T47D (cell line): ENCODE measurements around the gene CCDC85C.

ENCODE experiments used
- DNase-seq, 2 experiments: peaks; one replicate each; pipeline versions ENCODE4 v3.0.0 to v3.0.0-alpha.2; 2011 to 2012; ENCODE audit warnings: low read depth in 1 of 2, low spot score in 1 of 2
- JUND ChIP-seq: IDR thresholded peaks from 2 replicates; pipeline ENCODE4 v1.6.1; 2012; ENCODE audit warnings: low read depth
- in situ Hi-C: cut with HindIII; loops from 2 replicates; pipeline ENCODE4 v1.10.0; 2016; ENCODE audit warnings: low sequenced_read_pairs, low pct_unique_long_range_greater_than_20kb

Gene CCDC85C

DNA sequence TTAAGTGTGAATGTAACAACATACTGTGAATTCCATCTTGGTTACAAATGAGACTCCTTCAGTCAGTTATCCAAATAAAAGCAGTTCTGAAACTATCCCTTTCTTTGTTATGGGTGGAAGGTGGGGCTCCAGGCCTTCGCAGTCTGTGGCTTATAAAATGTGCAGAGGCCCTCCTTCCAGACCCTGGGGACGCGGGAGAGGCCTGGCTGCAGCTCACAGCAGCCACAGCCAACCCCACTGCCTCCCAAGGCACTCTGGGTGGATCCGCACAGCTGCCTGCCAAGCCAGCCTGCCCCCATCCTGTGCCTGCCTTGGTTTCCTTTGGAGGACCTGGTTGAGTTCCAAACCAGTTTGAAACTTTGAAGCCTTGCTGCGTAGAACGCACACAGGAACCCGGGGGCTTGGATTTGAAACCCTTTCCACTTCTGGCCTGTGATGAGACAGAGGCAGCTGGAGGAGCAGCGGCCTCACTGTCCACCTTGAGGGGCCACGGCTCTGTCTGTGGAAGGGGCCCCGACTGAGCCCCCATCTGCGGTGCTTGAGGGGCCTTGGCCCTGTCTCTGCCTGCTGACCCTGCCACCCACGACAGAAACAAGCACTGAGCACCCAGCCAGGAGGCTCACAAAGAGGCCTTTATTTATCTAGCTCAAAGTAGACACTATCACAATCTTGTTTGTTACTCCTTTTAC is 92.4 kb downstream of the CCDC85C start:
- in situ Hi-C loops, result no loop called here
- TF ChIP-seq JUND, result no peak
- no peak for DNase-seq

DNA sequence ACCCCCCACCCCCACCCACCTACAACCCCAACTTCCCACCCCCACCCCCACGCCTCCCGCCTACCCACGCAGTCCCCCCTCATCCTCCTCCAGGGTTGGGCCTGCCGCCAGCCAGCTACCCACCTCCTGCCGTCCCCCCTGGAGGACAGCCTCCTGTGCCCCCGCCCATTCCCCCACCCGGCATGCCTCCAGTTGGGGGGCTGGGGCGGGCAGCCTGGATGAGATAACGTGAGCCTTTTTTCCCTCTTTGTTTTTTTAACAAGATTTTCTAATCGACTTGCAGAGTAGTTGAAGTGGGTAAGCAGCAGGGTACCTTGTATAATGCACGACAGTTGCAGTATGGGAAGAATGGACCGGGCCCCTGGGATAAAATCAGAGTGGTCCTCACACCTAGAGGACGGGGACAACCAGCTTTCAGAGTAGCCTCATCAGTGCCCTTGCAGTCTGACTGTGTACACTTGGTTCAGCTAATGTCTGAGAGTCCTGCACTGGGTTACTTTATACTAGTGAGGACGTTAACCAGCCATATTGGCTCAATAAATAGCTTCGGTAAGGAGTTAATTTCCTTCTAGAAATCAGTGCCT is 93.4 kb downstream of the CCDC85C start:
- in situ Hi-C loops, result no loop called here
- DNase-seq, result no peak
- TF ChIP-seq JUND, result no peak

DNA sequence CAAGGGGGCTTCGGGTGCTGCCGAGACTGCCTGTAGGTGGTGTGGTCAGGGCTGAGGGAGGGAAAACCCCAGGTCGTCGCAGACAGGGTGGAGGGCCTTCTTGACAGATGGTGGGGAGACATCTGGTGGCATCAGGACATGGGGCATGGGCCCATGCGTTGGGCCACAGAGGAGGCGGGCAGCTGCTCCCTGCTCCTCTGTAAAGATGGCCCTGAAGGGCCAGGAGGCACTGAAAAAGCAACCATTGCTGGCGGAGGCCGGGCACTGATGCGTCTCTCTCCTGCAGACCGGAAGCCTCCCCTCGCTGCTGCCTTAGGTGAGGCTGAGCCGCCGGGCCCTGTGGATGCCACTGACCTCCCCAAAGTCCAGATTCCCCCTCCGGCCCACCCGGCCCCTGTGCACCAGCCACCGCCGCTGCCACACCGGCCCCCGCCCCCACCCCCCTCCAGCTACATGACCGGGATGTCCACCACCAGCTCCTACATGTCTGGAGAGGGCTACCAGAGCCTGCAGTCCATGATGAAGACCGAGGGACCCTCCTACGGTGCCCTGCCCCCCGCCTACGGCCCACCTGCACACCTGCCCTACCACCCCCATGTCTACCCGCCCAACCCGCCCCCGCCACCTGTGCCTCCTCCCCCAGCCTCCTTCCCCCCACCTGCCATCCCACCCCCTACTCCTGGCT is 94.0 kb downstream of the CCDC85C start:
- no peak for TF ChIP-seq JUND
- in situ Hi-C loops, result no loop called here
- DNase-seq, result no peak

DNA sequence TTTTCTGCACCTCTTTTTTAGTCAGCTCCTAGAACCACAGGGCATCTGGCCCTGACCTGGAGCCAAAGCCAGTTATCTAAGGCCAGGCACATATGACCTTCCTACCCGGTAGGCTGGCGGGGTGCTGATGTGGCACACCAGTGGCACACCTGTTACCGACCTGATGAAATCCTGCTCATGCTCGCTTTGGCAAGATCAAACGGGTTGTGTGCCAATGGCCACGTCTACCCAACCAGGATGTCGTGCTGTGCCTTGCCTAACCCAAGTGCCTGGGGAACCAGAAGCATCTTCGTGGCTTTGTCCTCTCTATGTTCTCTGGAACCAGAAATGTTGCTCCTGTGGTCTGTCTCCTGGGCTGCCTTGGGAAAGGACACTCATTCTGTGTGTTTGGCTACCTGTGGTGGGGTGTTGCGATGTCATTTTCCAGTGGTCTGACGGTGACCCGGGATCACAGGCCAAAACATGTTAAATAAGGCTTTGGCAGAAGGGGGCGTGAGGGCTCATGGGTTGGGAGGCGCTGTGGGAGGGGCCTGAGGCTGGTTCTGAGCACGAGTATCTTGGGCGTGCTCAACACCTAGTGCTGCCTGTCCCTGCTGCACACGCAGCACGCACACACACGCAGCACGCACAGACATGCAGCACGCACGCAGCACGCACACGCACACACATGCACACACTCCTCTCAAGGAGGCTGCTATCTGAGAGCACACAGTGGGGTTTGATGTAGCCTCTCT is 94.9 kb downstream of the CCDC85C start:
- no peak for TF ChIP-seq JUND
- no peak for DNase-seq
- in situ Hi-C loops, result no loop called here

- TF ChIP-seq JUND, result no peak
- in situ Hi-C loops, result no loop called here
- no peak for DNase-seq
Observed at GRCh38 chr14:99507860-99508640, 96.0 kb downstream of the CCDC85C start.

GRCh38 chr14:99506276-99506675 is 97.7 kb downstream of the CCDC85C start:
- DNase-seq, result no peak
- no peak for TF ChIP-seq JUND
- in situ Hi-C loops, result no loop called here

- DNase-seq, result no peak
- in situ Hi-C loops, result no loop called here
- no peak for TF ChIP-seq JUND
Observed at GRCh38 chr14:99505089-99505488, 98.9 kb downstream of the CCDC85C start.

- DNase-seq, result no peak
- TF ChIP-seq JUND, result no peak
- in situ Hi-C loops, result no loop called here
Observed at GRCh38 chr14:99503848-99504453, 100.1 kb downstream of the CCDC85C start.

GRCh38 chr14:99502989-99503421 is 101.0 kb downstream of the CCDC85C start:
- in situ Hi-C loops, result no loop called here
- no peak for TF ChIP-seq JUND

GRCh38 chr14:99497894-99498293 is 106.1 kb downstream of the CCDC85C start:
- no peak for TF ChIP-seq JUND
- in situ Hi-C loops, result no loop called here
- DNase-seq, result no peak

More at GRCh38 chr14:99502989-99503421, 101.0 kb downstream of the CCDC85C start:
- no peak for DNase-seq

- in situ Hi-C loops, result no loop called here
- no peak for TF ChIP-seq JUND
- DNase-seq, result no peak
Observed at GRCh38 chr14:99497341-99497740, 106.7 kb downstream of the CCDC85C start.

DNA sequence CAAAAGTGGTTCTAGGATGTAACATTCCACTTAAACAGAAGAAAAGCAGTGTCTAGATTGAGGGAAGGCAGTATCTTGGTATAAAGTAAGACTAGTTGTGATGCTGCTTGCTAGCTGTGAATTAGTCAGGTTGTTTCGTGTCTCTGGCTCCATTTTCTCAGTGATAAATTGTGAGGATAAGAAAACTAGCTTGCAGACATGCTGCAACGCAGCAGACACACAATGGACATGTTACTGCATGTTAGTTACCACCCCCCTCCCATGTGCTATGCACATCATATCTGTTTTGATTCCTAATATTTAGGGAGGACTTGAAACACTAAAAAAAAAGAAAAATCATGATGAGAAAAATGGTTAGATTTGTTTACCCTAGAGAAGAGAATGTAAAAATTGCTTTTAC is 119.9 kb downstream of the CCDC85C start:
- no peak for TF ChIP-seq JUND
- no peak for DNase-seq
- in situ Hi-C loops, result no loop called here
